Measurements from ENCODE around the gene TNNC2. TPM values are rescaled to one million over a fixed set of nuclear protein-coding genes. Genes with fewer than 3 reads are reported as not detected.
A peak's percentile ranks its signal among the peaks of the same experiment; 100 is the strongest.

The TNNC2 gene
- total and polyA plus RNA-seq, 9 of the 15 experiments (the other 6 are each of a cell fraction or from before 2014, with no cell fraction given) = not detected

GRCh38 chr20:45860560-45861220, 33.6 kb upstream of the TNNC2 start (continued):
- no peak for TF ChIP-seq FOXA1 (IDR thresholded peaks at IDR 0.05; ENCODE audit: borderline replicate concordance)
- TF ChIP-seq CC2D1A (IDR thresholded peaks at IDR 0.05) = no peak
- TF ChIP-seq TCF7 (IDR thresholded peaks at IDR 0.05; ENCODE audit: borderline replicate concordance) = no peak
- peak; percentile 70; the same call in 1 of the 2 replicates for TF ChIP-seq JUND (IDR thresholded peaks at IDR 0.05; ENCODE audit: borderline replicate concordance, low read depth, low read length)
- peak; percentile 19; the same call in 1 of the 3 replicates for TF ChIP-seq JUND (tag; IDR thresholded peaks at IDR 0.05; ENCODE audit: borderline replicate concordance, low read depth, low read length)
- TF ChIP-seq SAFB2 (IDR thresholded peaks at IDR 0.05; ENCODE audit: borderline replicate concordance, low read depth, low read length, severe bottlenecking) = no peak
- no peak for TF ChIP-seq SP1 (CRISPR knock-in tag; IDR thresholded peaks at IDR 0.05)
- no peak for TF ChIP-seq BCLAF1 (IDR thresholded peaks at IDR 0.05; ENCODE audit: borderline replicate concordance in 1 of 2, control insufficient read depth in 1 of 2, low read depth in 2 of 2, low read length in 1 of 2)
- no peak for TF ChIP-seq ZNF232 (CRISPR knock-in tag; IDR thresholded peaks at IDR 0.05)
- TF ChIP-seq CHAMP1 (IDR thresholded peaks at IDR 0.05) = no peak
- peak; percentile 69; the same call in 1 of the 2 replicates for TF ChIP-seq ZEB2 (IDR thresholded peaks at IDR 0.05)
- no peak for TF ChIP-seq NCOR1 (IDR thresholded peaks at IDR 0.05)
- TF ChIP-seq SPI1 (IDR thresholded peaks at IDR 0.05; ENCODE audit: borderline replicate concordance, low read depth, low read length) = no peak
- no peak for TF ChIP-seq MCM3 (IDR thresholded peaks at IDR 0.05)
- 0 out of 2 replicates have a peak, but pooled peaks have one; percentile 45 for TF ChIP-seq ESRRA (IDR thresholded peaks at IDR 0.05; ENCODE audit: borderline replicate concordance, low read depth)
- TF ChIP-seq ARID1B (IDR thresholded peaks at IDR 0.05) = peak; percentile 28; the same call in 1 of the 2 replicates
- no peak for TF ChIP-seq ZNF561 (CRISPR knock-in tag; conservative IDR thresholded peaks at IDR 0.05)
- no peak for TF ChIP-seq HDAC3 (IDR thresholded peaks at IDR 0.05; ENCODE audit: borderline replicate concordance, partially characterized antibody)
- no peak for TF ChIP-seq STAT6 (CRISPR knock-in tag; IDR thresholded peaks at IDR 0.05)
- no peak for TF ChIP-seq HNRNPK (IDR thresholded peaks at IDR 0.05; ENCODE audit: low read depth, low read length, poor library complexity, severe bottlenecking)
- TF ChIP-seq SNIP1 (IDR thresholded peaks at IDR 0.05; ENCODE audit: low read depth) = no peak
- TF ChIP-seq CBX5 (IDR thresholded peaks at IDR 0.05; ENCODE audit: borderline replicate concordance, low read depth) = no peak

All from K562 (cell line).